SK-N-SH (cell line): ENCODE results near the gene PHF21A. TPM values are rescaled to one million over a fixed set of nuclear protein-coding genes. Genes with fewer than 3 reads are reported as not detected.

Source experiments
- CTCF ChIA-PET: fragments of 300-600, 350-600 bp; formaldehyde crosslinking; extraction: SDS; loops from one replicate; lab custom pipeline; 2021; lab: Yijun Ruan, JAX
- POLR2A ChIA-PET: fragments of 350-600 bp; sonication (Branson Sonifier 250); formaldehyde crosslinking; extraction: SDS; loops from one replicate; lab custom pipeline; 2020; ENCODE audit warnings: antibody characterized with exemption, inconsistent platforms; lab: Yijun Ruan, JAX
- DNase-seq: peaks from one replicate; pipeline ENCODE4 v3.0.0; 2012
- H2AFZ ChIP-seq: fragments of 200-600 bp; sonication (generic); 2 replicates; pipeline ENCODE4 v1.8.1; 2016; ENCODE audit warnings: antibody characterized with exemption, mild to moderate bottlenecking, low read depth
- H3F3A ChIP-seq: fragments of 200-600 bp; sonication (generic); replicated peaks from 2 replicates; pipeline ENCODE3; 2016; ENCODE audit warnings: antibody characterized with exemption, mild to moderate bottlenecking; ENCODE audit not compliant: insufficient read depth
- H3K27ac ChIP-seq, 2 experiments: fragments of 200-500 bp in 1 of 2; fragments of 200-600 bp in 1 of 2; sonication (Bioruptor generic) in 1 of 2; sonication (generic), shearing (Covaris generic) in 1 of 2; 2 replicates each; pipeline versions ENCODE4 v1.5.1 to v1.6.1; 2014 to 2016; ENCODE audit warnings: low read depth in 2 of 2, inconsistent platforms in 1 of 2, low read length in 1 of 2, mild to moderate bottlenecking in 1 of 2, mixed read lengths in 1 of 2
- H3K27me3 ChIP-seq: fragments of 200-600 bp; sonication (generic), shearing (Covaris generic); 2 replicates; pipeline ENCODE4 v1.6.1; 2016; ENCODE audit warnings: mixed run types; ENCODE audit not compliant: insufficient read depth
- H3K36me3 ChIP-seq, 2 experiments: fragments of 200-500 bp in 1 of 2; fragments of 200-600 bp in 1 of 2; sonication (Bioruptor generic) in 1 of 2; sonication (generic) in 1 of 2; replicated peaks in 1 of 2; 2 replicates each; pipeline versions ENCODE3 to v1.5.1; 2014 to 2016; ENCODE audit warnings: low read length in 1 of 2, mild to moderate bottlenecking in 1 of 2; ENCODE audit not compliant: insufficient read depth in 2 of 2, control insufficient read depth in 1 of 2
- H3K4me1 ChIP-seq, 2 experiments: fragments of 200-500 bp in 1 of 2; fragments of 200-600 bp in 1 of 2; sonication (Bioruptor generic) in 1 of 2; sonication (generic), shearing (Covaris generic) in 1 of 2; 2 replicates each; pipeline versions ENCODE4 v1.5.1 to v1.6.1; 2014 to 2016; ENCODE audit warnings: low read depth in 1 of 2, low read length in 1 of 2, mixed run types in 1 of 2; ENCODE audit not compliant: insufficient read depth in 2 of 2, control insufficient read depth in 1 of 2
- H3K4me2 ChIP-seq: fragments of 200-600 bp; sonication (generic), shearing (Covaris generic); 2 replicates; pipeline ENCODE4 v1.6.1; 2017; ENCODE audit warnings: mixed run types
- H3K4me3 ChIP-seq, 2 experiments: fragments of 200-500 bp in 1 of 2; fragments of 200-600 bp in 1 of 2; sonication (Bioruptor generic) in 1 of 2; sonication (generic), shearing (Covaris generic) in 1 of 2; 2 replicates each; pipeline versions ENCODE4 v1.5.1 to v1.8.1; 2014 to 2016; ENCODE audit warnings: low read depth in 2 of 2, inconsistent platforms in 1 of 2, low read length in 1 of 2, mild to moderate bottlenecking in 1 of 2, mixed read lengths in 1 of 2, moderate library complexity in 1 of 2
- H3K79me2 ChIP-seq: fragments of 200-600 bp; sonication (generic); 2 replicates; pipeline ENCODE4 v1.8.1; 2017; ENCODE audit warnings: mild to moderate bottlenecking; ENCODE audit not compliant: insufficient read depth
- H3K9ac ChIP-seq: fragments of 200-600 bp; sonication (generic); 2 replicates; pipeline ENCODE4 v1.6.1; 2017; ENCODE audit warnings: mixed run types
- H3K9me2 ChIP-seq: fragments of 200-600 bp; sonication (generic); 2 replicates; pipeline ENCODE4 v1.6.1; 2017; ENCODE audit warnings: mixed run types
- H3K9me3 ChIP-seq: fragments of 200-600 bp; sonication (generic); 2 replicates; pipeline ENCODE4 v1.6.1; 2017; ENCODE audit warnings: mixed run types, mild to moderate bottlenecking, moderate library complexity
- H4K20me1 ChIP-seq: fragments of 200-600 bp; sonication (generic); 2 replicates; pipeline ENCODE4 v1.6.1; 2017; ENCODE audit warnings: mild to moderate bottlenecking, mixed run types; ENCODE audit not compliant: insufficient read depth
- CHD2 ChIP-seq: fragments of 150-350 bp; IDR thresholded peaks from 2 replicates; pipeline ENCODE4 v1.6.1; 2018; ENCODE audit warnings: low read length; ENCODE audit not compliant: partially characterized antibody
- FOSL2 ChIP-seq: IDR thresholded peaks from 2 replicates; pipeline ENCODE4 v1.4.0; 2012; ENCODE audit warnings: low read depth, mild to moderate bottlenecking, moderate library complexity, borderline replicate concordance
- GATA2 ChIP-seq: sonication (generic); formaldehyde crosslinking; IDR thresholded peaks from 2 replicates; pipeline ENCODE4 v1.5.0; 2020; ENCODE audit warnings: mild to moderate bottlenecking, missing genetic modification reagents
- MEF2A ChIP-seq: IDR thresholded peaks from 2 replicates; pipeline ENCODE4 v1.4.0; 2012; ENCODE audit warnings: low read depth, borderline replicate concordance
- MXI1 ChIP-seq: IDR thresholded peaks from 2 replicates; pipeline ENCODE4 v1.6.1; 2012; ENCODE audit warnings: mild to moderate bottlenecking, low read depth, low read length, improper control_type of control experiment
- NFIC ChIP-seq: IDR thresholded peaks from 2 replicates; pipeline ENCODE4 v1.4.0; 2012; ENCODE audit warnings: borderline replicate concordance
- NRF1 ChIP-seq: IDR thresholded peaks from 2 replicates; pipeline ENCODE4 v1.6.1; 2012; ENCODE audit warnings: low read depth, mild to moderate bottlenecking, low read length
- RCOR1 ChIP-seq: fragments of 150-350 bp; IDR thresholded peaks from 2 replicates; pipeline ENCODE4 v1.6.1; 2017; ENCODE audit warnings: antibody characterized with exemption, low read length
- SMC3 ChIP-seq: IDR thresholded peaks from 2 replicates; pipeline ENCODE4 v1.6.1; 2012; ENCODE audit warnings: low read depth, low read length, improper control_type of control experiment
- TAF1 ChIP-seq: IDR thresholded peaks from 2 replicates; pipeline ENCODE4 v1.6.1; 2012; ENCODE audit warnings: low read depth, mild to moderate bottlenecking, low read length, moderate library complexity, borderline replicate concordance
- TCF12 ChIP-seq: IDR thresholded peaks from 2 replicates; pipeline ENCODE4 v1.4.0; 2012
- TEAD4 ChIP-seq: IDR thresholded peaks from 2 replicates; pipeline ENCODE4 v1.4.0; 2012; ENCODE audit warnings: mild to moderate bottlenecking, borderline replicate concordance; ENCODE audit not compliant: insufficient read depth
- USF1 ChIP-seq: IDR thresholded peaks from 2 replicates; pipeline ENCODE4 v1.4.0; 2012; ENCODE audit warnings: low read depth, borderline replicate concordance
- YY1 ChIP-seq: IDR thresholded peaks from 2 replicates; pipeline ENCODE4 v1.4.0; 2012; ENCODE audit warnings: low read depth, mild to moderate bottlenecking
- ZBTB33 ChIP-seq: IDR thresholded peaks from 2 replicates; pipeline ENCODE4 v1.4.0; 2012; ENCODE audit warnings: low read depth, borderline replicate concordance
- WGBS: methylation state at CpG from one replicate; pipeline ENCODE4 v1.1.6; 2017; ENCODE audit warnings: low lambda C conversion rate; 5-methylcytosine and 5-hydroxymethylcytosine counted together
- polyA plus RNA-seq, 3 experiments: library from polyadenylated mRNA; depleted of rRNA; stranded (reverse); fragments of >200 nt; gene quantifications; 2 replicates each; pipeline ENCODE4 v1.2.3, GENCODE V29; 2012
- TF ChIP-seq, protein P1 (sequence below): fragments of 150-350 bp; IDR thresholded peaks from 2 replicates; pipeline ENCODE4 v1.6.1; 2017; ENCODE audit warnings: antibody characterized with exemption, low read length, low read depth, borderline replicate concordance
- TF ChIP-seq, protein P2 (sequence below): IDR thresholded peaks from 2 replicates; pipeline ENCODE4; 2012
- TF ChIP-seq, protein P3 (sequence below): fragments of 150-350 bp; IDR thresholded peaks from 2 replicates; pipeline ENCODE4 v1.6.1; 2016; ENCODE audit warnings: mild to moderate bottlenecking, low read depth, low read length

Gene PHF21A
- polyA plus RNA-seq, 1 of the 3 experiments (the other 2 are of a cell fraction): 18.8 TPM

- CTCF ChIA-PET: interaction anchor here (0.6 kb wide), 1 partner anchor 260 kb away, joined by 3 read pairs; no protein-coding TSS in a partner anchor
- peaks cover 96% of the 10 kb centered on the region for H3K79me2 ChIP-seq
- POLR2A ChIA-PET: no interaction called here
These were observed 12.5 kb downstream of the PHF21A start for GRCh38 chr11:46108751-46109150.

DNA sequence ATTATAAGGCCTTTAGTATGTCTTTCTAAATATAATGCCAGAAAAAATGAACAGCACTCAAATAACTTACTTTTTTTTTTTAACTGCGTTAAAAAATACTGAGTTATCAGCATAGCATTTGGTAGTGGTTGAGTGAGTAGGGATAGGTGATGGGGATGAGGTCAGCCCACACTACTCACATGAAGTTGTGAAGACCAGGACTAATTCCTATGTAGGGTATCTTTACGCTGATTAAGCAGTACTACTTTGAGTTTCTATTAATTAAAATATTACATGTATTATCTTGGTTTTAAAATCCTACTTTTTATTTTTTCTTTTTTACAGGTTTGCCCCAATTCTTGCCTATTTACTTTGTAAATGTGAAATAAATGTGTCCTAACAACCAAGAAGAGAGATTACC is 13.5 kb downstream of the PHF21A start:
- TF ChIP-seq, protein P1, sequence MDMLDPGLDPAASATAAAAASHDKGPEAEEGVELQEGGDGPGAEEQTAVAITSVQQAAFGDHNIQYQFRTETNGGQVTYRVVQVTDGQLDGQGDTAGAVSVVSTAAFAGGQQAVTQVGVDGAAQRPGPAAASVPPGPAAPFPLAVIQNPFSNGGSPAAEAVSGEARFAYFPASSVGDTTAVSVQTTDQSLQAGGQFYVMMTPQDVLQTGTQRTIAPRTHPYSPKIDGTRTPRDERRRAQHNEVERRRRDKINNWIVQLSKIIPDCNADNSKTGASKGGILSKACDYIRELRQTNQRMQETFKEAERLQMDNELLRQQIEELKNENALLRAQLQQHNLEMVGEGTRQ: no peak
- TF ChIP-seq, protein P2, sequence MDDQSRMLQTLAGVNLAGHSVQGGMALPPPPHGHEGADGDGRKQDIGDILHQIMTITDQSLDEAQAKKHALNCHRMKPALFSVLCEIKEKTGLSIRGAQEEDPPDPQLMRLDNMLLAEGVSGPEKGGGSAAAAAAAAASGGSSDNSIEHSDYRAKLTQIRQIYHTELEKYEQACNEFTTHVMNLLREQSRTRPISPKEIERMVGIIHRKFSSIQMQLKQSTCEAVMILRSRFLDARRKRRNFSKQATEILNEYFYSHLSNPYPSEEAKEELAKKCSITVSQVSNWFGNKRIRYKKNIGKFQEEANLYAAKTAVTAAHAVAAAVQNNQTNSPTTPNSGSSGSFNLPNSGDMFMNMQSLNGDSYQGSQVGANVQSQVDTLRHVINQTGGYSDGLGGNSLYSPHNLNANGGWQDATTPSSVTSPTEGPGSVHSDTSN: no peak
- TF ChIP-seq SMC3 (no peak), MEF2A (no peak), FOSL2 (no peak), RCOR1 (no peak), TAF1 (no peak)
- no peaks in the 10 kb centered on the region for H3K36me3 ChIP-seq
- no peak overlapping the region for H3K4me2 ChIP-seq
- peaks cover 96% of the 10 kb centered on the region for H3K79me2 ChIP-seq
- 73% methylated on average over 2 of the region's 2 CpGs for WGBS
- no peak overlapping the region for H2AFZ ChIP-seq
- H3K9me2 ChIP-seq: no peaks in the 10 kb centered on the region
- H3K4me3 ChIP-seq: no peak overlapping the region
- H3K27ac ChIP-seq: no peak overlapping the region
- H3K27me3 ChIP-seq: no peaks in the 10 kb centered on the region
- no peak overlapping the region for H3K9ac ChIP-seq
- CTCF ChIA-PET: interaction anchor here (1.0 to 2.1 kb wide), 2 partner anchors 13 to 235 kb away, joined by 3 to 6 read pairs; no protein-coding TSS in a partner anchor
- no peak for DNase-seq
- POLR2A ChIA-PET: interaction anchor here (0.6 kb wide), 1 partner anchor 11 kb away, joined by 5 read pairs; no protein-coding TSS in a partner anchor
- peaks cover 71% of the 10 kb centered on the region for H4K20me1 ChIP-seq
- peaks cover 17 to 26% of the 10 kb centered on the region in 2 experiments; a peak in 3 of 4 replicates for H3K4me1 ChIP-seq
- no peaks in the 10 kb centered on the region for H3K9me3 ChIP-seq
- peaks cover 7% of the 10 kb centered on the region for H3F3A ChIP-seq

More at GRCh38 chr11:46108751-46109150, 12.5 kb downstream of the PHF21A start:
- Histone ChIP-seq H3K27ac (no peak overlapping the region), H2AFZ (no peak overlapping the region), H3K9me3 (no peaks in the 10 kb centered on the region), H4K20me1 (peaks cover 68% of the 10 kb centered on the region), H3K4me3 (no peak overlapping the region), H3K4me1 (peaks cover 15 to 26% of the 10 kb centered on the region in 2 experiments; a peak in 3 of 4 replicates), H3K36me3 (no peaks in the 10 kb centered on the region), H3K27me3 (no peaks in the 10 kb centered on the region), H3F3A (peaks cover 7% of the 10 kb centered on the region), H3K9ac (no peak overlapping the region), H3K9me2 (no peaks in the 10 kb centered on the region), H3K4me2 (no peak overlapping the region)
- TF ChIP-seq MEF2A (no peak), YY1 (no peak), NRF1 (no peak), TCF12 (no peak), SMC3 (no peak), ZBTB33 (no peak), MXI1 (no peak), GATA2 (no peak), TEAD4 (no peak), NFIC (no peak), CHD2 (no peak), RCOR1 (no peak), USF1 (no peak)
- TF ChIP-seq, protein P3, sequence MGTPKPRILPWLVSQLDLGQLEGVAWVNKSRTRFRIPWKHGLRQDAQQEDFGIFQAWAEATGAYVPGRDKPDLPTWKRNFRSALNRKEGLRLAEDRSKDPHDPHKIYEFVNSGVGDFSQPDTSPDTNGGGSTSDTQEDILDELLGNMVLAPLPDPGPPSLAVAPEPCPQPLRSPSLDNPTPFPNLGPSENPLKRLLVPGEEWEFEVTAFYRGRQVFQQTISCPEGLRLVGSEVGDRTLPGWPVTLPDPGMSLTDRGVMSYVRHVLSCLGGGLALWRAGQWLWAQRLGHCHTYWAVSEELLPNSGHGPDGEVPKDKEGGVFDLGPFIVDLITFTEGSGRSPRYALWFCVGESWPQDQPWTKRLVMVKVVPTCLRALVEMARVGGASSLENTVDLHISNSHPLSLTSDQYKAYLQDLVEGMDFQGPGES: no peak
- 98% methylated on average over 2 of the region's 2 CpGs for WGBS
- DNase-seq: no peak
